ENCODE data around the gene SYCP3.

GRCh38 chr12:101767537-101767936, 28.3 kb upstream of the SYCP3 start:
- TF ChIP-seq CTCF (IDR thresholded peaks at IDR 0.05; ENCODE audit: insufficient read depth, low read depth, low read length) (no peak), EZH2 (IDR thresholded peaks at IDR 0.05; ENCODE audit: insufficient read depth, low read length) (no peak)

Measured in astrocyte (in vitro differentiated cells and primary cell).